NCI-H2196 (cell line): ENCODE data around the gene TMEM179B.
"Not testable (repeated sequence)": the region's sequence is repeated elsewhere in the genome, so short reads cannot be mapped to it uniquely, and the experiment has no call there.

ENCODE experiments used
- DNase-seq: peaks from one replicate; lab custom pipeline; 2025; ENCODE audit not compliant: unreplicated experiment; lab: John Stamatoyannopoulos, UW

The TMEM179B gene

DNA sequence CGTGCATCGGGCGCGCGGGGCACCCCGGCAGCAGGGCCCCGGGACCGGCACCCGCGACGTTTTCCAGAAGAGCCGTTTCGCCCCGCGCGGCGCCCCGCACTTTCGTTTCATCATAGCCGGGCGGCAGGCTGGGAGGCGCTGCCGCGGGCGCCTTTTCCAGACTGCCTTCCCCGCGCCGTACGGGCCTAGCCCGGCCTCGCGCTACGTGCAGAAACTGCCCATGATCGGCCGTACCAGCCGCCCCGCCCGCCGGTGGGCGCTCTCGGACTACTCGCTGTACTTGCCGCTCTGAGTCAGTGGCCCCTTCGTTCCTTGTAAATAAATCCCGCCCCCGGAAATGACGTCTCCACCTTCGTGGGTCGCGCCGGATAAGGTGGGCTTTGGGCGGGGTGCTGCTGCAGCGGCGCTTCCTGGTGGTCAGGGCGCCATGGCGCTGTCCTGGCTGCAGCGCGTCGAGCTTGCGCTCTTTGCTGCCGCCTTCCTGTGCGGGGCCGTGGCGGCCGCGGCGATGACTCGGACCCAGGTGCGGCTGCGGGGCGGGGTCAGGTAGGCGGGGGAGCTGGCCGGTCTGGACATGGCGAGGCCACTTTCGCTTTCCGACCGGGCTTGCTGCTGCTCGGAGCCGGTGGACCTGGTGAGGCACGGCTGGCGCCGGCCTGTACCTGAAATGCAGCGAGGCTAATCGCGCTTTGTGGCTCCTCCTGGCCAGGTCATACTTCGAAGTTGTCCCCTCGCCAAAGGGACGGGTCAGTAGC, at the start of gene TMEM179B:
Gene TMEM179B (plus strand): TSS at position 398 of the 755 bp plus-strand sequence. CDS start 30 bp downstream, at position 428.
- DNase-seq = peak; percentile 98

DNA sequence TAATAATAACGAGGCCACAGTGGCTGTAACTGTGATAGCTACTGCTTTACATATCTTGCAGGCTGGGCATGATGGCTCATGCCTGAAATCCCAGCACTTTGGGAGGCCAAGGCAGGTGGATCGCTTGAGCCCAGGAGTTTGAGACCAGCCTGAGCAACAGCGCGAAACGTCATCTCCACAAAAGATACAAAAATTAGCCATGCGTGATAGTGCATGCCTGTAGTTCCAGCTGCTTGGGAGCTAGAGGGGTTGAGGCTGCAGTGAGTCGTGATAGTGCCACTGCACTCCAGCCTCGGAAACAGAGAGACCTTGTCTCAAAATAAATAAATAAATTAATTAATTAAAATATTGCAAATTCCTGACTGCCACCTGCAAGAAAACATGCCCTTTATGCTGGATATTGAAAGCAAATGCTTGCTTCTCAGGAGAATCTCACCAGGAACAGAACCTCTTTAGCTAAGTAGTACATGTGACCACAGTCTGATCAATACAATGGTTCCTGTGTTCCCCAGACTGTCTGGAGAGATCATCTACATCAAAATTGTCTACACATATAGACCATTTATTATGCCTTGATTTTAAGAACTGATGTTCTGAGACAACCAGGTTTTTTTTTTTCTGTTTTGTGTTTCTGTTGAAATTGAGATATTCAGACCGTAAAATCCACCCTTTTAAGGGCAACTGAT, 39.6 kb upstream of the TMEM179B start:
- no peak for DNase-seq

DNA sequence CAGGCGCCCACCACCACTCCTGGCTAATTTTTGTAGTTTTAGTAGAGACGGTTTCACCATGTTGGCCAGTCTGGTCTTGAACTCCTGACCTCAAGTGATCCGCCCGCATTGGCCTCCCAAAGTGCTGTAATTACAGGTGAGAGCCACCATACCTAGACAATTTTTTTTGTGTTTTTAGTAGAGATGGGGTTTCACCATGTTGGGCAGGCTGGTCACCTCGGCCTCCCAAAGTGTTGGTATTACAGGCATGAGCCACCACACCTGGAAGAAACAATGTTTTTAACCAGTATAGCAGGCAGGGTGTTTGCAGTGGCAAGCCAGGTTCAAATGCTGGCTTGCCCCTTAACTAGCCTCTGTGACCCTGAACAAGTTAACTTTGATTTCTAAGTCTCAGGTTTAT, 37.3 kb upstream of the TMEM179B start:
- DNase-seq = not testable (repeated sequence)

GRCh38 chr11:62752177-62752785, 34.9 kb upstream of the TMEM179B start:
- DNase-seq = no peak

- no peak for DNase-seq
Measured at GRCh38 chr11:62752994-62753735, 34.0 kb upstream of the TMEM179B start.

GRCh38 chr11:62753736-62754603, 33.2 kb upstream of the TMEM179B start, which contains the start of gene ZBTB3:
Gene ZBTB3 (minus strand): TSS chr11:62754160. CDS start chr11:62753664, 496 bp downstream.
- peak; percentile 96 for DNase-seq

- no peak for DNase-seq
Measured at GRCh38 chr11:62755086-62755615, 32.1 kb upstream of the TMEM179B start.

DNA sequence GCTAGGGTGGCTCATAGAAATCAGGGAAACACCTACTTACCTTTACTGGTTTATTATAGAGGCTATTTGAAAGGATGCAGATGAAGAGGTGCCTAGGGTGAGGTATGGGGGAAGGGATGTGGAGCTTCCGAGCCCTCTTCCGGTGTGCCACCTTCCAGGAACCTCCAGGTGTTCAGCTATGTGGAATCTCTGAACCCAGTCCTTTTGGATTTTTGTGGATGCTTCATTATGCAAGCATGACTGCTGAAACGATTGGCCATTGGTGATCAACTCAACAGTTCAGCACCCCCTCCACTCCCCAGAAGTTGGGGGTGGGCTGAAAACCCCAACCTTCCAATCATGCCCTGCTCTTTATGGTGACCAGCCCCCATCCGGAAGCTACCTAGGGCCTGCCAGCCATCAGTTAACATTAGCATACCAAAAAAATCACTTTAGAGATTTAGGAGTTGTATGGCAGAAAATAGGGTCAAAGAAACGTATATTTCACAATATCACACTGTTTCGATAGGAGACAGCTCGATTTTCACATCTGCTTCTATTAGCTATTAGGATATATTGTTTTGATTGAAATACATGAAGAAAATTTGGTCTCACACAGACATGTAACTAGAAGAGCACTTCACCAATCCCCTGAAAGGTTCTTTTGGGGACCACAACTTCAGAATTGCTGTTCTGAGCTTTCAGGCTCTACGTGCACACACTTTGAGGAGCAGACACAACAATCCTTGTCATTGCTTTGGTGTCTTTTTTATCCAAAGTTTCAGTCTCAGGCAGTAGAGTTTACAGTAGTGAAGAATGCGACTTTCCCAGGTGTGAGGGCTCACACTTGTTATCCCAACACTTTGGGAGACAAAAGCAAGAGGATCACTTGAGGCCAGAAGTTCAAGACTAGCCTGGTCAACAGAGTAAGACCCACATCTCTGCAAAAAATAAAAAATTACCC, 29.1 kb upstream of the TMEM179B start:
- no peak for DNase-seq

- not testable (repeated sequence) for DNase-seq
Measured at GRCh38 chr11:62760867-62761227, 26.4 kb upstream of the TMEM179B start.

- peak; percentile 48 for DNase-seq
Measured at GRCh38 chr11:62770778-62771143, 16.4 kb upstream of the TMEM179B start.

DNA sequence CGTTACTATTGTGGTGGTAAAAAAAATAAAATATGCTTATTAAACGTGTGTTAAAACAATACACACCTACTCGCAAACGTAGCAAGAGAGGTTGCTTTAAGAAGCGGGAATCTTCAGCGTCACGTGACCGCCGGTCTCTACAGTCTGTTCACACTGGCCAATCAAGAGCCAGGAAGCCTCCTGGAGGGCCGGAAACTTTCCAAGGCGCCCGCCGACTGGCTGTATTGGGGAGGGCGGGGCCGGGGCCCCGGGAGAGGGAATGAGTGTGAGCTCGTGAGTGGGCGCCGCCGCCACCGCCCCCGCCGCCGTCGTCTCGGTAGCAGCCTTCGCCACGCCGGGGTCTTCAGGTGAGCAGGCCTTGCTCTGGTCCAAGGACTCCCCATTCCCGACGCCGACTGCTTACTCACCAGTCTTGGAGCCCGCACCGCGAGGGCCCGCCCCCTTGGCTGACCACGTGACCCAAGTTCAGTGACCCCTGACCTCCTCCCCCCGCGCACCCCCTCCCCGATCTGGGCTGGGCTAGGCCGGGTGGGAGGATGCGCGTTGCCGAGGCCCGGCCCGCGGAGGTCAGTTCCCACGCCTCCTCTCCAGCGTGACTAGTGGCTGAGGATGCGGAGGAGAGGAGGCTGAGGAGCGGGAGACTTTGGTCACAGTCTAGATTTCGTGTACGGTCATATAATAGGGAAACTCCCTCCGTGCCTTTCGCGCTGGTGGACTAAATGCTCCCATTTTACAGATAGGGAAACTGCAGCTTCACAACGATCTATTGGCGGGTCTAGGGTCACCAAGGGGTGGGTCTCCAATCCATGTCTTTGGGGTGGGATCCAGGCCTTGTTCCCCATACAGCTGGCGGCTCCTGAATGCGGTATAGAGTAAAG, 15.8 kb upstream of the TMEM179B start, which contains the start of gene TAF6L:
Gene TAF6L (plus strand): TSS at position 253 of the 878 bp plus-strand sequence. CDS start 4,388 bp downstream, outside the sequence.
- peak; percentile 97 for DNase-seq

DNA sequence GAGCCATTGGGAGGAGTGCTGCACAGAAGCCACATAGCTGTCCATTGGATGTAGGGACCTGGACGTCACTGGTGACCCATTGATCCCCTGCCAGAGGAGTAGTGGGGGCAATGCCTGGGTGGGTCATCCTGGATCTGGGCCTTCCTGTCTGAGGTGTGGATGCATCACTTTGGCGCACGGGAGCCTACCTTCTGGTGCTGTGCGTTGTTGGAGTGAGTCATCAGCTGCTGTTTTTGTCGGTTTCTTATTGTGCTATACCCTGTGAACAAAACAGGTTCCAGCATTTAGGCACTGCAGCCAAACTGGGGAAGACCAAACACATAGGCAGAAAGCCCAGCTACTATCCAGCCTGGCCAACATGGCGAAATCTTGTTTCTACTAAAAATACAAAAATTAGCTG, 12.8 kb upstream of the TMEM179B start:
- DNase-seq = no peak

DNA sequence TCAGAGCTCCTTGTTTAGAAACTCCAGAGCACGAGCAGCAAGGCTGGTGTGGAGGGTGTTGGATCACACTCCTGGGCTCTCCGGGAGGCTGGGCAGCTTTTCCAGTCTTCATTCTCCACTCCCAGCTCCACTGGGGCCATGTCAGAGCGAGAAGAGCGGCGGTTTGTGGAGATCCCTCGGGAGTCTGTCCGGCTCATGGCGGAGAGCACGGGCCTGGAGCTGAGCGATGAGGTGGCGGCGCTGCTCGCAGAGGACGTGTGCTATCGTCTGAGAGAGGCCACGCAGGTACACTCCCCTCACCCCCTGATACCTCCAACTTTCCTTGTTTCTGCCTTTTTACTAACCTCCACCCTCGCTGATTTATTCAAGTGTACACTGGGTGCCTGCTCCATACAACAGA, 11.6 kb upstream of the TMEM179B start:
- no peak for DNase-seq

- no peak for DNase-seq
Measured at GRCh38 chr11:62777389-62777788, 9.8 kb upstream of the TMEM179B start.

- DNase-seq = no peak
Measured at GRCh38 chr11:62778441-62778840, 8.8 kb upstream of the TMEM179B start.

GRCh38 chr11:62782753-62783152, 4.4 kb upstream of the TMEM179B start:
- DNase-seq = no peak

GRCh38 chr11:62786318-62787004, 741 bp upstream of the TMEM179B start:
- DNase-seq = peak; percentile 94
